Measurements from ENCODE around the gene WNT3A. TPM values are rescaled to one million over a fixed set of nuclear protein-coding genes. Genes with fewer than 3 reads are reported as not detected.

The WNT3A gene
- polyA plus RNA-seq, 1 donor (not counting 4 experiments of a cell fraction or from before 2014, with no cell fraction given): 0.07 TPM

DNA sequence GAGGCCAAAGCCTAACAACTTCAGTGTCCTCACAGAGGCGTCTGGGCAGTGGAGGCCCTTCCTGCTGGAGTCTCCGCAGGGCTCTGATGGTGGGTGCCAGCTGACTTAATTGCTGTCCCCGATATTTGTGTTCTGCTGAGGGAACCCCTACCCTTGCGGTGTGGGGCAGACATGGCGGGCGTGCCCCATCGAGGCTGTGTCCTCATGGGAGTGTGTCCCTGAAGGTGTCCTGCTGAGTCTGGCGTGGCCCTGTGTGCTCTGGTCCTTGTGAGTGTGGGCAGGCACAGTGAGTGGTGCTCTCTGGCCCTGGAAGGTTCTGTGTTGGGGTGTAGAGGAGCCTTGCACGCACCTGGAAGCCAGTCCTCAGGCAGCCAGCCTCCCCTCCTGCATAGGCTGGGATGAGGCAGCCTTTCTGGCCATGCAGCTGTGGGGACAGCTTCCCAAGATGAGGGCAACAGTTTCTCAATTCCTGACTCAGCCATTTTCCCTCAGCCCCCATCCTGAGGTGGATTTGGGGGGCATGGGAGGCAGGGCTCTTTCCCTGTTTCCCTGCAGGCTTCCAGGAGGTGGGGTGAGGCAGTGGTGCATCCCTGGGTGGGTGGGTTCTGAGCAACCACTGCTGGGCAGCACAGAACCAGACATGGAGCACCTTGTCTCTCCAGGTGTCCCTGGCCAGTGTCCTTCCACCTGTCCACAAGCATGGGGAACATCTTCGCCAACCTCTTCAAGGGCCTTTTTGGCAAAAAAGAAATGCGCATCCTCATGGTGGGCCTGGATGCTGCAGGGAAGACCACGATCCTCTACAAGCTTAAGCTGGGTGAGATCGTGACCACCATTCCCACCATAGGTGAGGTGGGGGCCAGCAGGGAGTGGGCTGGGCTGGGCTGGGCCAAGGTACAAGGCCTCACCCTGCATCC is 89.9 kb downstream of the WNT3A start:
- peaks cover 4% of the 10 kb centered on the region for H3K9me1 ChIP-seq (ENCODE audit: control insufficient read depth, extremely low read depth, insufficient read depth, low read length)
- DNase-seq (ENCODE audit: low read depth, low spot score) (no peak), FAIRE-seq (no peak)
- peaks cover 14% of the 10 kb centered on the region for H3K4me1 ChIP-seq (ENCODE audit: control insufficient read depth, extremely low read depth, insufficient read depth, low read length)
- peaks cover 31 to 45% of the 10 kb centered on the region in 2 experiments for H3K36me3 ChIP-seq (ENCODE audit: control insufficient read depth in 2 of 2, extremely low read depth in 1 of 2, insufficient read depth in 2 of 2, low read length in 2 of 2)
- peaks cover 75% of the 10 kb centered on the region for H4K20me1 ChIP-seq (ENCODE audit: control insufficient read depth, extremely low read depth, insufficient read depth, low read length)
- H3K27ac ChIP-seq (ENCODE audit: control insufficient read depth, insufficient read depth, low read length): no peak overlapping the region
- TF ChIP-seq CTCF (optimal IDR thresholded peaks at IDR 0.05 in 1 of 3, IDR thresholded peaks at IDR 0.05 in 1 of 3, conservative IDR thresholded peaks at IDR 0.05 in 1 of 3; ENCODE audit: extremely low read depth in 1 of 3, insufficient read depth in 2 of 3, low read length in 3 of 3): no peak
- no peak for TF ChIP-seq EZH2 (IDR thresholded peaks at IDR 0.05; ENCODE audit: low read length)
- H3K9ac ChIP-seq (ENCODE audit: control insufficient read depth, extremely low read depth, insufficient read depth, low read length): no peak overlapping the region
- peaks cover 5% of the 10 kb centered on the region for H3K9me3 ChIP-seq (ENCODE audit: control insufficient read depth, low read depth, low read length)
- no peaks in the 10 kb centered on the region for H3K27me3 ChIP-seq (ENCODE audit: control insufficient read depth, extremely low read depth, insufficient read depth, low read length)
- dilution Hi-C loops (cut with MboI; ENCODE audit: extremely low pct_ligation_motif_present, low sequenced_read_pairs): no loop called here
- H3K4me2 ChIP-seq (ENCODE audit: control insufficient read depth, extremely low read depth, insufficient read depth, low read depth, low read length): no peak overlapping the region
- H2AFZ ChIP-seq (ENCODE audit: control insufficient read depth, low read length): no peak overlapping the region
- H3K4me3 ChIP-seq (ENCODE audit: control insufficient read depth in 2 of 3, extremely low read depth in 1 of 3, insufficient read depth in 2 of 3, low read depth in 1 of 3, low read length in 3 of 3): no peak overlapping the region
- peaks cover 92% of the 10 kb centered on the region for H3K79me2 ChIP-seq (ENCODE audit: control insufficient read depth, insufficient read depth, low read length)

DNA sequence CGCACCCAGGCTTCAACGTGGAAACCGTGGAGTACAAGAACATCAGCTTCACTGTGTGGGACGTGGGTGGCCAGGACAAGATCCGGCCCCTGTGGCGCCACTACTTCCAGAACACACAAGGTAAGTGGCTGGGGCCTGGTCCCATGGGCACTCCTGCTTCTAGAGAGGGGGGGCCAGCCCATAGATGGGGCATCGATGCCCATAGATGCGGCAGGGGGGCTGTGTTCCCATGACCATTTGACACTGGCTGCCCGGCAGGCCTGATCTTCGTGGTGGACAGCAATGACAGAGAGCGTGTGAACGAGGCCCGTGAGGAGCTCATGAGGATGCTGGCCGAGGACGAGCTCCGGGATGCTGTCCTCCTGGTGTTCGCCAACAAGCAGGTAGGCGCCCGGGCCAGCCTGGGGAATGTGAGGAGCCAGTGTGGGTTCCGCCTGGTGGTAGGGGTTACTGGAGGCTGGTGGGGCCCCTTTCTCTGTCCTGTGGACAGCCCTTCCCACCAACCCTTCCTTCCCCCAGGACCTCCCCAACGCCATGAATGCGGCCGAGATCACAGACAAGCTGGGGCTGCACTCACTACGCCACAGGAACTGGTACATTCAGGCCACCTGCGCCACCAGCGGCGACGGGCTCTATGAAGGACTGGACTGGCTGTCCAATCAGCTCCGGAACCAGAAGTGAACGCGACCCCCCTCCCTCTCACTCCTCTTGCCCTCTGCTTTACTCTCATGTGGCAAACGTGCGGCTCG is 90.7 kb downstream of the WNT3A start:
- Histone ChIP-seq H3K4me2 (ENCODE audit: control insufficient read depth, extremely low read depth, insufficient read depth, low read depth, low read length) (no peak overlapping the region), H3K9me3 (ENCODE audit: control insufficient read depth, low read depth, low read length) (peaks cover 5% of the 10 kb centered on the region), H3K36me3 (ENCODE audit: control insufficient read depth in 2 of 2, extremely low read depth in 1 of 2, insufficient read depth in 2 of 2, low read length in 2 of 2) (peaks cover 29 to 42% of the 10 kb centered on the region in 2 experiments), H3K27ac (ENCODE audit: control insufficient read depth, insufficient read depth, low read length) (no peak overlapping the region), H2AFZ (ENCODE audit: control insufficient read depth, low read length) (no peak overlapping the region), H3K4me3 (ENCODE audit: control insufficient read depth in 2 of 3, extremely low read depth in 1 of 3, insufficient read depth in 2 of 3, low read depth in 1 of 3, low read length in 3 of 3) (no peak overlapping the region), H3K9ac (ENCODE audit: control insufficient read depth, extremely low read depth, insufficient read depth, low read length) (no peak overlapping the region), H3K9me1 (ENCODE audit: control insufficient read depth, extremely low read depth, insufficient read depth, low read length) (peaks cover 4% of the 10 kb centered on the region), H3K4me1 (ENCODE audit: control insufficient read depth, extremely low read depth, insufficient read depth, low read length) (peaks cover 8% of the 10 kb centered on the region), H3K27me3 (ENCODE audit: control insufficient read depth, extremely low read depth, insufficient read depth, low read length) (no peaks in the 10 kb centered on the region), H4K20me1 (ENCODE audit: control insufficient read depth, extremely low read depth, insufficient read depth, low read length) (peaks cover 68% of the 10 kb centered on the region), H3K79me2 (ENCODE audit: control insufficient read depth, insufficient read depth, low read length) (peaks cover 90% of the 10 kb centered on the region)
- no peak for TF ChIP-seq EZH2 (IDR thresholded peaks at IDR 0.05; ENCODE audit: low read length)
- TF ChIP-seq CTCF (optimal IDR thresholded peaks at IDR 0.05 in 1 of 3, IDR thresholded peaks at IDR 0.05 in 1 of 3, conservative IDR thresholded peaks at IDR 0.05 in 1 of 3; ENCODE audit: extremely low read depth in 1 of 3, insufficient read depth in 2 of 3, low read length in 3 of 3): no peak
- DNase-seq (ENCODE audit: low read depth, low spot score): no peak
- FAIRE-seq: no peak
- dilution Hi-C loops (cut with MboI; ENCODE audit: extremely low pct_ligation_motif_present, low sequenced_read_pairs): no loop called here

All from keratinocyte (primary cell).